ELR (cell line): ENCODE data around the gene LYZ.

ENCODE experiments used
- DNase-seq: peaks from one replicate; pipeline ENCODE4 v3.0.0-alpha.2; 2015; ENCODE audit warnings: low read depth

Gene LYZ

DNA sequence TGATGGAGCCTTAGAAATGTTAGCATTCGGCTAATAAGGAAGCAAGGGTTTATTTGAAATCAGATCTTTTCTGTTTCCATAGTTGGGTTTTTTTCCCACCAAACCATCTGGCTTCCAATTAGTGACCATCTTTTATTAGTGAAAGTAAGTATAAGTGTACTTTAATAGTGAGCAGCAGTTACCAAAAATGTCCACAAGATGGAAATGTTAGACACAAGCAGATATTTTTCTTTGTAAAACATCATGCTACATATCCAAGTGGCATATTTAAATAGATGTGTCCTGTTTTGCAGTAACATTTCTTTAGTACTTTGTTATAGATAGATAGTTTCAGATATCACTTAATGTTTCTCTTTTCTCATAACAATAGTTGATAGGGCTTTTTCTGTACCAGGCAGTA is 40.2 kb downstream of the LYZ start:
- peak; percentile 74 for DNase-seq

DNA sequence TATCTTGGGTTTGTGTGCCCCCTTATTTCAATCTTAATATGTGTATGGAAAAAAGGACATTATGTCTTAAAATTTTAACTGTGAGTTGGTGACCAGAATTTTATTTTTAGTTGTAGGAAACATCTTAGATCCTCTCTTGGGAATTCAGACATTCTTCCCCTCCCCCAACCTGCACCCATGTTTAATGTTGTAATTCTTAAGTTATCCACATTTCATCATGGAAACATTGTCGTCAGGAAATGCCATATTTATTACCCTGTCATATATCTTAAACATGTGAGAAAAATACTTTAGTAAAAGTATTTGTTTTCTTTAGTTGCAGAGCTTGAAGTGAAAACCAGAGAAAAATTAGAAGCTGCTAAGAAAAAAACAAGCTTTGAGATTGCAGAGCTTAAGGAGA is 41.6 kb downstream of the LYZ start:
- peak; percentile 30 for DNase-seq

DNA sequence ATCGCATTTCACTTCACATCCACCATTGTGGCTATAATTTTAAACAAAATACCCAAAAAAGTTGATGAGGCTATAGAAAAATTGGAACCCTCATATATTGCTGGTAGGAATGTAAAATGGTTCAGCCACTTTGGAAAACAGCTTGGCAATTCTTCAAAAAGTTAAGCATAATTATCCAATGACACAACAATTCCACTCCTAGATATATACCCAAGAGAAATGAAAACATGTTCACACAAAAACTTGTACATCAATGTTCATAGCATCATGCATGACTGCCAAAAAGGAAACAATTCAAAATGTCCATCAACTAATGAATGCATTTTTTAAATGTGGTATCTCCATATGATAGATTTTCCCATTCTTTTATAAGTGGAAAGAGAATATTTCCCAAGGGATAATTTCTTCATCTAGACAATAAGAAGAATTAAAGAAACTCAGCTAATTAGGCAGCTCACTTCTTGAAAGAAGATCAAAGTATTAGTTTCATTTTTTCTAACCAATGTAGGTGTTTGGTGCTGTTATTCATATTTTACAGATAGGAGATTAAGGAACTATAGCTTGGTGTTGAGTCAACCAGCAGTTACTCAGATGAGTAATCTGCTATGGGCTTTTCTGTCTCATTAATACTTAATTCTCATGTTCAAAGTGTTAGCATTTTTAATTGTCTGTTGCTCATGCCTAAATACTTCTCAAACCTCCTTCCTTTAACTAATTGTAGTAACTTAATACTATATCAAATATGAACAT is 44.2 kb downstream of the LYZ start:
- peak; percentile 47 for DNase-seq

DNA sequence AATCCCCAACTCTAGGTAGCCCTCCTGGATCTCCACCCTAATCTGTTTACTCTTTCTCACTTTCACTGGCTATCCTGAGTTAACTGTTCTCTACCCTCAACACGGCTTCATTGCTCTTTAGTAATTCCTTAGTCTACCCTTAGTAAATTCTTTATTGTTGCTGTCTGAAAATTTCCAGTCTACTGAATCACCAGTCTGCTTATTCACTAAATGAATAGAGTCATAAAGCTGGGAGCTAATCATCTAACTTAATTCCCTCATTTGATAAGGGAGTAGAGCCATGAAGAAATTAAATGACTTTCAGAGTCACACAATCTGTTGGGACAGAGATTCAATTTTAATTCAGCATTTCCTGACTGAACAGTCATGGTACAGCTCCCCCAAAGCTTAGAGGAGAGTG is 47.9 kb downstream of the LYZ start:
- DNase-seq: no peak

DNA sequence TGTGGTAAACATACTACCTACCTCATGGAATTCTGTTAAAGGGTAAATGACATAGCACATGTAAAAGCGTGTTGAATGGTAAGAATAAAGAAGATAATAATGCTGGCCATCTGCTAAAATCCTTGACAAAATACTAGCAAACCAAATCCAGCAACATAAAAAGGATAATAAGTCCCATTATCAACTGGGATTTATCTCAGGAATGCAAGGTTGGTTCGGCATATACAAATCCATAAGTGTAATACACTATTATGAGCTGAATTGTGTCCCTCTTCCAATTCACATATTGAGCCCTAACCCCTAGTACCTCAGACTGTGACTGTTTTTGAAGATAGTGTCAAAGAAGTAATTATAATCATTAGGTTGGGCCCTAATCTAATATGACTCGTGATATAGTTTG is 48.8 kb downstream of the LYZ start:
- DNase-seq: no peak

DNA sequence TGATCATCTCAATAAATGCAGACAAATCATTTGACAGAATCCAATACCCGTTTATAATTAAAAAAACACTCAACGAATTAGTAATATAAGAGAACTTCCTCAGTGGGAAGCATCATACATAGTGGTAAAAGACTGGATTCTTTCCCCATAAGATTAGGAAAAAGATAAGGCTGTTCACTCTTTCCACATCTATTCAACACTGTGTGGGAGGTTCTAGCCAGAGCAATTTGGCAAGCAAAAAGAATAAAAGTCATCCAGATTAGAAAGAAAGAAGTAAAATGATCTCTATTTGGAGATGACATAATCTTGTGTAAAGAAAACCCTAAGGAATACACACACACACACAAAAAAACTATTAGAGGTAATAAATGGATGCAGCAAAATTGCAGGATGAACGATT is 49.8 kb downstream of the LYZ start:
- no peak for DNase-seq

DNA sequence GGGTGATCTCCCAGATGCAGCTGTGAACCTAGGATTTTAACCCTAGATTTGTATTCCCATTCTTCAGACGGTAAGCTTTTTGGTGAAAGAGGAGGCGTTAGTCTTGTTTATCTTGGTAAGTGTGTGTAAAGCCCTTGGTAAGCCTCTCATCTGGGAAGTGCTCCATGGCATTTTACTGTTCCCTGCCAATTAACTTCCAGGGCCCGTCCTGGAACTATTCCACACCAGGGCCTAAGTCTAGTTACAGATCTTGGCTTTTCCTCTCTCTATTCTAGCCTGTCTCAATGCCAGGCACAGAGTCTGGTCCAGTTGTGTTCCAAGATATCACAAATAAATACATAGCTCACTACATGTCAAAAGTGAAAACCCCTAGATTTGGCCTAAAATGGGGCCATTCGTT is 53.8 kb downstream of the LYZ start:
- DNase-seq: no peak
